K562 (cell line): ENCODE measurements around the gene SFPQ. TPM values are rescaled to one million over a fixed set of nuclear protein-coding genes. Genes with fewer than 3 reads are reported as not detected.

Experiments
- ATF1 ChIP-seq, 2 experiments: fragments of 450-650 bp in 1 of 2; IDR thresholded peaks; 2 replicates each; pipeline ENCODE4 v1.6.1; 2016; ENCODE audit warnings: missing compliant biosample characterization in 1 of 2, missing genetic modification characterization in 1 of 2
- BCLAF1 ChIP-seq, 2 experiments: fragments of 450-650 bp in 1 of 2; IDR thresholded peaks; 2 replicates each; pipeline ENCODE4 v1.6.1; 2011 to 2017; ENCODE audit warnings: low read depth in 2 of 2, antibody characterized with exemption in 1 of 2, borderline replicate concordance in 1 of 2, low read length in 1 of 2, mild to moderate bottlenecking in 1 of 2, mixed read lengths in 1 of 2; ENCODE audit not compliant: control insufficient read depth in 1 of 2
- CCNT2 ChIP-seq: IDR thresholded peaks from 2 replicates; pipeline ENCODE4 v1.6.1; 2011; ENCODE audit warnings: borderline replicate concordance, low read depth, mild to moderate bottlenecking, moderate library complexity, mixed read lengths, low read length; ENCODE audit not compliant: insufficient read length; ENCODE audit errors: extremely low read depth
- CREM ChIP-seq: IDR thresholded peaks from 2 replicates; pipeline ENCODE4 v1.6.1; 2014; ENCODE audit warnings: antibody characterized with exemption, low read depth
- FOXA3 ChIP-seq, 2 experiments: fragments of 450-650 bp in 1 of 2; sonication (generic) in 1 of 2; formaldehyde crosslinking; IDR thresholded peaks in 1 of 2; conservative IDR thresholded peaks in 1 of 2; 2 replicates each; pipeline versions ENCODE4 v1.4.0 to v1.8.0; 2020 to 2022; ENCODE audit warnings: mild to moderate bottlenecking in 2 of 2, missing genetic modification reagents in 1 of 2
- FUS ChIP-seq: fragments of 200-400 bp; formaldehyde crosslinking; optimal IDR thresholded peaks from 2 replicates; pipeline ENCODE3; 2017; ENCODE audit warnings: low read depth, low read length
- MCM3 ChIP-seq: fragments of 450-650 bp; IDR thresholded peaks from 2 replicates; pipeline ENCODE4 v1.6.1; 2016
- NEUROD1 ChIP-seq: fragments of 150-350 bp; IDR thresholded peaks from 2 replicates; pipeline ENCODE4 v1.6.1; 2014; ENCODE audit warnings: borderline replicate concordance, low read length, low read depth; ENCODE audit not compliant: partially characterized antibody
- PCBP2 ChIP-seq: fragments of 200-400 bp; formaldehyde crosslinking; IDR thresholded peaks from 2 replicates; pipeline ENCODE4 v1.6.1; 2018; ENCODE audit warnings: low read length, low read depth, mild to moderate bottlenecking, moderate library complexity; ENCODE audit not compliant: poor library complexity, severe bottlenecking
- PHB ChIP-seq: fragments of 250-450 bp; sonication (Bioruptor Pico); IDR thresholded peaks from 2 replicates; pipeline ENCODE4 v1.5.0; 2021
- PHB2 ChIP-seq: fragments of 450-650 bp; IDR thresholded peaks from 2 replicates; pipeline ENCODE4 v1.6.1; 2017; ENCODE audit warnings: low read depth
- PHF20 ChIP-seq: fragments of 450-650 bp; IDR thresholded peaks from 2 replicates; pipeline ENCODE4 v1.6.1; 2018; ENCODE audit not compliant: partially characterized antibody
- POU5F1 ChIP-seq: fragments of 150-350 bp; IDR thresholded peaks from 2 replicates; pipeline ENCODE4 v1.6.1; 2014; ENCODE audit warnings: borderline replicate concordance, low read length, low read depth, mild to moderate bottlenecking; ENCODE audit not compliant: partially characterized antibody
- PPARD ChIP-seq: fragments of 250-450 bp; sonication (Bioruptor Pico); IDR thresholded peaks from 2 replicates; pipeline ENCODE4 v1.8.0; 2022; ENCODE audit warnings: inconsistent platforms, mild to moderate bottlenecking, moderate library complexity
- RBM25 ChIP-seq: fragments of 200-400 bp; formaldehyde crosslinking; IDR thresholded peaks from 2 replicates; pipeline ENCODE4 v1.6.1; 2018; ENCODE audit warnings: low read length, low read depth, moderate library complexity; ENCODE audit not compliant: severe bottlenecking
- SRSF1 ChIP-seq: fragments of 200-400 bp; formaldehyde crosslinking; IDR thresholded peaks from 2 replicates; pipeline ENCODE4 v1.6.1; 2017; ENCODE audit warnings: mild to moderate bottlenecking, low read depth, low read length, moderate library complexity
- ZBTB17 ChIP-seq: fragments of 450-650 bp; formaldehyde crosslinking; IDR thresholded peaks from 2 replicates; pipeline ENCODE4 v1.4.0; 2020; ENCODE audit warnings: mild to moderate bottlenecking
- polyA plus RNA-seq, 8 experiments: library from polyadenylated mRNA; depleted of rRNA in 4 of 8; stranded (reverse) in 5 of 8; unstranded in 3 of 8; fragments of >200 nt; fragmentation: Nextera tagmentation in 2 of 8; fragmentation: Illumina TruSeq in 1 of 8; extraction: Ambion mirVana in 2 of 8; extraction: Trizol in 1 of 8; gene quantifications; 2 replicates each; pipeline versions ENCODE4 v1.2.1 to v1.2.3, GENCODE V29; 2011 to 2014; ENCODE audit warnings: inconsistent platforms in 1 of 8, missing spikeins in 1 of 8
- total RNA-seq, 7 experiments: library from RNA; depleted of rRNA in 6 of 7; stranded (reverse); fragments of >200 nt in 6 of 7; fragmentation: Illumina TruSeq in 2 of 7; extraction: Trizol in 2 of 7; gene quantifications; 2 replicates each; pipeline versions ENCODE4 v1.2.1 to v1.2.3, GENCODE V29; 2011 to 2021; ENCODE audit warnings: low replicate concordance in 1 of 7
- TF ChIP-seq, protein P1 (sequence below), 2 experiments: fragments of 150-350 bp in 1 of 2; IDR thresholded peaks; 2 replicates each; pipeline ENCODE4 v1.6.1; 2012 to 2016; ENCODE audit warnings: low read depth in 2 of 2, low read length in 2 of 2, mild to moderate bottlenecking in 1 of 2, moderate library complexity in 1 of 2
- TF ChIP-seq, protein P2 (sequence below): fragments of 250-450 bp; sonication (Bioruptor Pico); IDR thresholded peaks from 2 replicates; pipeline ENCODE4 v1.8.0; 2021; ENCODE audit warnings: mild to moderate bottlenecking, moderate library complexity

SFPQ gene
- total and polyA plus RNA-seq, 9 of the 15 experiments (the other 6 are each of a cell fraction or from before 2014, with no cell fraction given): 69.7 to 562 (median 399) TPM

DNA sequence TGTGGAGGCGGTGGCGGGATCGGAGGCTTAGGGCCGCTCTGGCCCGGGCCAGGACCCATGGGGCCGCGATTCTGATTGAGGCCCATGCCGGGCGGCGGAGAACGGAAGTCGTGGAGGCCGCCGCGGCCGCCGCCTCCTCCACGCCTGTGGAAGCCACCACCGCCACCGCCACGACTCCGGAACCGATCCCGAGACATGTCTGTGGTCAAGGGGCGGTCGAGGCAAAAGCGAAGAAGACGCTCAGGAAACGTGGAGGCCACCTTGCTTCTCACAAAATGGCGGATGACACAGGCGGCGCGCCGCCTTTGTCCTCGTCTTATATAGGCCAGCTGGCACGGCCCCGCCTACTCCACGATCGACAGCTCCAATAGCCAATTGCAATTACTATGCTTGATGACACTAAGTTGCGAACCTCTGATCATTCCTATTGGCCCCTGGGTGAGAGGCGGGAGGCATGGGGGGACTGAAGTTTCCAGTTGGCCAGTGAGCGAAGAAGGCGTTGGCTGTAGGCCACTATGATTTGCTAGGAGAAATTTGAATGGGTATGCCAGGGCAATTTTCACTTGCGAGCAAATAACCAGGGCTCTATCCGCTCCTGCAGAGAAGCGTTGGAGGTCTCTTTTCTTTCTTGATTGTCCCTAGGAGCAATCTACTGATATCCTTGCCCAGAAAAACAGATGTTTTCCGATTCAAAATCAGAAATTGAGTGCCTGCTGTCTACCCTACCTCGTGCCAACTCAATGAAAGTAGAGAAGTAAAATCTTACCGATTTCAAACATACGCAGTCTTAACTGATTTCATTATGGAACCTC is at the start of gene SFPQ (continued):
- TF ChIP-seq CCNT2: no peak
- no peak for TF ChIP-seq BCLAF1 (IDR thresholded peaks at IDR 0.05; ENCODE audit: borderline replicate concordance in 1 of 2, control insufficient read depth in 1 of 2, low read depth in 2 of 2, low read length in 1 of 2)
- peak; percentile 96 for TF ChIP-seq CREM
- TF ChIP-seq ZBTB17 (CRISPR knock-in tag): no peak
- no peak for TF ChIP-seq FUS
- TF ChIP-seq FOXA3 (CRISPR knock-in tag; conservative IDR thresholded peaks at IDR 0.05 in 1 of 2, IDR thresholded peaks at IDR 0.05 in 1 of 2): 0 out of 4 replicates have a peak, but pooled peaks of 1 of the 2 experiments have one; percentile 44
- TF ChIP-seq MCM3: no peak
- no peak for TF ChIP-seq PHB2
- TF ChIP-seq, protein P1, sequence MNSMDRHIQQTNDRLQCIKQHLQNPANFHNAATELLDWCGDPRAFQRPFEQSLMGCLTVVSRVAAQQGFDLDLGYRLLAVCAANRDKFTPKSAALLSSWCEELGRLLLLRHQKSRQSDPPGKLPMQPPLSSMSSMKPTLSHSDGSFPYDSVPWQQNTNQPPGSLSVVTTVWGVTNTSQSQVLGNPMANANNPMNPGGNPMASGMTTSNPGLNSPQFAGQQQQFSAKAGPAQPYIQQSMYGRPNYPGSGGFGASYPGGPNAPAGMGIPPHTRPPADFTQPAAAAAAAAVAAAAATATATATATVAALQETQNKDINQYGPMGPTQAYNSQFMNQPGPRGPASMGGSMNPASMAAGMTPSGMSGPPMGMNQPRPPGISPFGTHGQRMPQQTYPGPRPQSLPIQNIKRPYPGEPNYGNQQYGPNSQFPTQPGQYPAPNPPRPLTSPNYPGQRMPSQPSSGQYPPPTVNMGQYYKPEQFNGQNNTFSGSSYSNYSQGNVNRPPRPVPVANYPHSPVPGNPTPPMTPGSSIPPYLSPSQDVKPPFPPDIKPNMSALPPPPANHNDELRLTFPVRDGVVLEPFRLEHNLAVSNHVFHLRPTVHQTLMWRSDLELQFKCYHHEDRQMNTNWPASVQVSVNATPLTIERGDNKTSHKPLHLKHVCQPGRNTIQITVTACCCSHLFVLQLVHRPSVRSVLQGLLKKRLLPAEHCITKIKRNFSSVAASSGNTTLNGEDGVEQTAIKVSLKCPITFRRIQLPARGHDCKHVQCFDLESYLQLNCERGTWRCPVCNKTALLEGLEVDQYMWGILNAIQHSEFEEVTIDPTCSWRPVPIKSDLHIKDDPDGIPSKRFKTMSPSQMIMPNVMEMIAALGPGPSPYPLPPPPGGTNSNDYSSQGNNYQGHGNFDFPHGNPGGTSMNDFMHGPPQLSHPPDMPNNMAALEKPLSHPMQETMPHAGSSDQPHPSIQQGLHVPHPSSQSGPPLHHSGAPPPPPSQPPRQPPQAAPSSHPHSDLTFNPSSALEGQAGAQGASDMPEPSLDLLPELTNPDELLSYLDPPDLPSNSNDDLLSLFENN (IDR thresholded peaks at IDR 0.05; ENCODE audit: low read depth in 2 of 2, low read length in 2 of 2): peak in 1 of 2 experiments; percentile 87; a peak in 2 of 4 replicates
- peak; percentile 45 for TF ChIP-seq ATF1 (CRISPR knock-in tag; IDR thresholded peaks at IDR 0.05)
- peak; percentile 98 for TF ChIP-seq ATF1 (tag; IDR thresholded peaks at IDR 0.05)
- TF ChIP-seq RBM25: peak; percentile 97
- TF ChIP-seq, protein P2, sequence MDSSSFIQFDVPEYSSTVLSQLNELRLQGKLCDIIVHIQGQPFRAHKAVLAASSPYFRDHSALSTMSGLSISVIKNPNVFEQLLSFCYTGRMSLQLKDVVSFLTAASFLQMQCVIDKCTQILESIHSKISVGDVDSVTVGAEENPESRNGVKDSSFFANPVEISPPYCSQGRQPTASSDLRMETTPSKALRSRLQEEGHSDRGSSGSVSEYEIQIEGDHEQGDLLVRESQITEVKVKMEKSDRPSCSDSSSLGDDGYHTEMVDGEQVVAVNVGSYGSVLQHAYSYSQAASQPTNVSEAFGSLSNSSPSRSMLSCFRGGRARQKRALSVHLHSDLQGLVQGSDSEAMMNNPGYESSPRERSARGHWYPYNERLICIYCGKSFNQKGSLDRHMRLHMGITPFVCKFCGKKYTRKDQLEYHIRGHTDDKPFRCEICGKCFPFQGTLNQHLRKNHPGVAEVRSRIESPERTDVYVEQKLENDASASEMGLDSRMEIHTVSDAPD (CRISPR knock-in tag): no peak
- TF ChIP-seq POU5F1: no peak
- no peak for TF ChIP-seq PPARD
- TF ChIP-seq NEUROD1: peak; percentile 97
- no peak for TF ChIP-seq SRSF1
- no peak for TF ChIP-seq PCBP2
- peak; percentile 90; the same call in 1 of the 2 replicates for TF ChIP-seq PHB (CRISPR knock-in tag)
- TF ChIP-seq PHF20: peak; percentile 75
